ENCODE measurements around the gene STC2. TPM values are rescaled to one million over a fixed set of nuclear protein-coding genes. Genes with fewer than 3 reads are reported as not detected.
"Not testable (repeated sequence)": the region's sequence is repeated elsewhere in the genome, so short reads cannot be mapped to it uniquely, and the experiment has no call there.

Gene STC2
- total and polyA plus RNA-seq, 4 experiments from 2014 or later, result not detected

- H3K36me3 ChIP-seq (ENCODE audit: insufficient read depth, low read length), result no peaks in the 10 kb centered on the region
- Mint-ChIP-seq H3K27ac (no peak overlapping the region), H3K9me3 (no peaks in the 10 kb centered on the region), H3K4me1 (peaks cover 11 to 15% (median 13%) of the 10 kb centered on the region in 4 donors), H3K4me3 (no peak overlapping the region), H3K27me3 (peaks cover 49 to 59% of the 10 kb centered on the region in 2 donors), H3K36me3 (no peaks in the 10 kb centered on the region)
- no peak overlapping the region for H3K27ac ChIP-seq (ENCODE audit: low read depth, low read length)
- no peaks in the 10 kb centered on the region for H3K27me3 ChIP-seq (ENCODE audit: insufficient read depth, low read length)
- H3K9me3 ChIP-seq (ENCODE audit: control insufficient read depth in 1 of 2, low read length in 2 of 2), result no peaks in the 10 kb centered on the region
- POLR2A ChIA-PET (ENCODE audit: partially characterized antibody), result no interaction called here
- CTCF ChIA-PET (ENCODE audit: partially characterized antibody), result no interaction called here
- DNase-seq, result no peak
- H3K4me3 ChIP-seq (ENCODE audit: low read length in 2 of 2), result no peak overlapping the region
- H3K4me1 ChIP-seq (ENCODE audit: insufficient read depth, low read length), result peaks cover 16% of the 10 kb centered on the region
- intact Hi-C loops (cut with micrococcal nuclease), result loop anchor here (5.0 kb wide), 1 partner anchor 42 kb away; no protein-coding TSS in a partner anchor
Measured at GRCh38 chr5:173290477-173291131, 37.6 kb downstream of the STC2 start.

DNA sequence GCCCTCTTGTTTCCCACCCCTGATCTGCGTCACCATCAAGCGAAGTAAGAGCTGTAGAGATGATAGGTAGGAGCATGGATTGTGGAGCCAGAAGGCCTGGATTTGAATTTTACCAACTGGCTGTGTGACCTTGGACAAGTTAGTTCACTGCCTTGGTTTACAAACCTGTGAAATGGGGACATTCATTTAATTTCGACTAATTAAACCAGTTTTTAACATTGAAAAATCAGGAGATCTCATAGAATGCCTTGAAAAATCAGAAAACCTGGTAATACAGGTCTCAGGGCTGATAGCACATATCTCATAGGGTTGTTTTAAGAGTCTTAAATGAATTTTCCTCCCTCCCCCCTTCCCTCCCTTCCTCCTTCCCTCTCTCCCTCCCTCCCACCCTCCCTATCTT is 38.8 kb downstream of the STC2 start:
- Mint-ChIP-seq H3K4me3 (no peak overlapping the region), H3K27ac (no peak overlapping the region)

GRCh38 chr5:173288632-173289031 is 39.6 kb downstream of the STC2 start:
- no peak for DNase-seq
- Histone ChIP-seq H3K36me3 (ENCODE audit: insufficient read depth, low read length) (no peaks in the 10 kb centered on the region), H3K9me3 (ENCODE audit: control insufficient read depth in 1 of 2, low read length in 2 of 2) (no peaks in the 10 kb centered on the region), H3K4me1 (ENCODE audit: insufficient read depth, low read length) (peaks cover 7% of the 10 kb centered on the region), H3K27me3 (ENCODE audit: insufficient read depth, low read length) (peaks cover 4% of the 10 kb centered on the region), H3K4me3 (ENCODE audit: low read length in 2 of 2) (no peak overlapping the region), H3K27ac (ENCODE audit: low read depth, low read length) (no peak overlapping the region)
- Mint-ChIP-seq H3K36me3 (peaks cover 0 to 4% of the 10 kb centered on the region in 2 donors), H3K27me3 (peaks cover 46 to 61% of the 10 kb centered on the region in 2 donors), H3K4me1 (peaks cover 0 to 6% (median 3%) of the 10 kb centered on the region in 4 donors), H3K9me3 (peaks cover 0 to 14% (median 3%) of the 10 kb centered on the region in 8 donors), H3K27ac (no peak overlapping the region), H3K4me3 (no peak overlapping the region)
- POLR2A ChIA-PET (ENCODE audit: partially characterized antibody), result no interaction called here
- intact Hi-C loops (cut with micrococcal nuclease), result no loop called here
- CTCF ChIA-PET (ENCODE audit: partially characterized antibody), result interaction anchor here (1.4 kb wide), 1 partner anchor 11 kb away, joined by 3 read pairs; no protein-coding TSS in a partner anchor

More for the DNA sequence above, 38.8 kb downstream of the STC2 start:
- Mint-ChIP-seq H3K4me1 (peaks cover 7 to 9% (median 8%) of the 10 kb centered on the region in 4 donors), H3K27me3 (peaks cover 50 to 63% of the 10 kb centered on the region in 2 donors), H3K36me3 (peaks cover 0 to 4% of the 10 kb centered on the region in 2 donors), H3K9me3 (peaks cover 0 to 10% (median 1%) of the 10 kb centered on the region in 8 donors)
- DNase-seq, result no peak
- Histone ChIP-seq H3K4me1 (ENCODE audit: insufficient read depth, low read length) (peaks cover 9% of the 10 kb centered on the region), H3K9me3 (ENCODE audit: control insufficient read depth in 1 of 2, low read length in 2 of 2) (no peaks in the 10 kb centered on the region), H3K36me3 (ENCODE audit: insufficient read depth, low read length) (no peaks in the 10 kb centered on the region), H3K27ac (ENCODE audit: low read depth, low read length) (no peak overlapping the region), H3K4me3 (ENCODE audit: low read length in 2 of 2) (no peak overlapping the region), H3K27me3 (ENCODE audit: insufficient read depth, low read length) (no peaks in the 10 kb centered on the region)
- intact Hi-C loops (cut with micrococcal nuclease), result no loop called here
- CTCF ChIA-PET (ENCODE audit: partially characterized antibody), result interaction anchor here (1.4 kb wide), 1 partner anchor 10 kb away, joined by 3 read pairs; no protein-coding TSS in a partner anchor
- POLR2A ChIA-PET (ENCODE audit: partially characterized antibody), result no interaction called here

DNA sequence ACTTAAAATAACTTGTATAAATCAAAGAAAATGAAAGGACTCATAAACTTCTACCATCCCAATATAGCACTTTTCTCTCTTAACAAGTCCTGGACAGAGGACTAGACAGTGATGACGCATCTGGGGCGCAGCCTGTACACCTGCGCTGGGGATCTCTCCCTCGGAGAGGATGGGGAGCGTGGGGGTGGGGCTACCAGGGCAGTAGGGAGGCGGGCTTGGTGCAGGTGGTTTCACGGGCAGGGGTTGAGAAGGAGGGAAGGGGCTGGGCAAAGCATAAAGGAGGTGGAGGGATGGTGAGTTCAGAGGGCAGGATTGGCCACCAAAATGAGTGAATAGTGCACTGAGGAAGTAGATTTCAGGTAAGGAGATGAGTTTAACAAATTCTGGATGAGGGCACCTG is 41.1 kb downstream of the STC2 start:
- no peak overlapping the region for H3K27ac Mint-ChIP-seq
- H3K36me3 ChIP-seq (ENCODE audit: insufficient read depth, low read length), result no peaks in the 10 kb centered on the region
- H3K9me3 ChIP-seq (ENCODE audit: control insufficient read depth in 1 of 2, low read length in 2 of 2), result no peaks in the 10 kb centered on the region
- peaks cover 4% of the 10 kb centered on the region for H3K27me3 ChIP-seq (ENCODE audit: insufficient read depth, low read length)
- intact Hi-C loops (cut with micrococcal nuclease), result no loop called here
- peaks cover 0 to 4% of the 10 kb centered on the region in 2 donors for H3K36me3 Mint-ChIP-seq
- no peak overlapping the region for H3K4me3 Mint-ChIP-seq
- peaks cover 0 to 18% (median 4%) of the 10 kb centered on the region in 8 donors for H3K9me3 Mint-ChIP-seq
- H3K4me1 Mint-ChIP-seq, result peaks cover 0 to 7% (median 2%) of the 10 kb centered on the region in 4 donors
- ChIA-PET POLR2A (ENCODE audit: partially characterized antibody) (no interaction called here), CTCF (ENCODE audit: partially characterized antibody) (no interaction called here)
- H3K4me3 ChIP-seq (ENCODE audit: low read length in 2 of 2), result no peak overlapping the region
- H3K27me3 Mint-ChIP-seq, result peaks cover 52 to 65% of the 10 kb centered on the region in 2 donors
- no peak overlapping the region for H3K27ac ChIP-seq (ENCODE audit: low read depth, low read length)
- DNase-seq, result no peak
- peaks cover 9% of the 10 kb centered on the region for H3K4me1 ChIP-seq (ENCODE audit: insufficient read depth, low read length)

- H3K4me1 ChIP-seq (ENCODE audit: insufficient read depth, low read length); DNase-seq; H3K9me3 ChIP-seq (ENCODE audit: control insufficient read depth in 1 of 2, low read length in 2 of 2); H3K36me3 Mint-ChIP-seq; H3K27ac Mint-ChIP-seq; H3K36me3 ChIP-seq (ENCODE audit: insufficient read depth, low read length); intact Hi-C loops (cut with micrococcal nuclease); H3K4me3 ChIP-seq (ENCODE audit: low read length in 2 of 2); H3K27ac ChIP-seq (ENCODE audit: low read depth, low read length); H3K27me3 ChIP-seq (ENCODE audit: insufficient read depth, low read length); POLR2A ChIA-PET (ENCODE audit: partially characterized antibody); H3K4me1 Mint-ChIP-seq: not testable (repeated sequence)
- peaks cover 46 to 59% of the 10 kb centered on the region in 2 donors for H3K27me3 Mint-ChIP-seq
- peak overlapping the region in 1 of 8 donors; percentile 28 for H3K4me3 Mint-ChIP-seq
- CTCF ChIA-PET (ENCODE audit: partially characterized antibody), result interaction anchor here (0.6 to 1.2 kb wide), 2 partner anchors 11 to 85 kb away, joined by 3 to 7 read pairs; no protein-coding TSS in a partner anchor
- peaks cover 0 to 18% (median 4%) of the 10 kb centered on the region in 8 donors for H3K9me3 Mint-ChIP-seq
Measured at GRCh38 chr5:173284343-173284958, 43.8 kb downstream of the STC2 start.

DNA sequence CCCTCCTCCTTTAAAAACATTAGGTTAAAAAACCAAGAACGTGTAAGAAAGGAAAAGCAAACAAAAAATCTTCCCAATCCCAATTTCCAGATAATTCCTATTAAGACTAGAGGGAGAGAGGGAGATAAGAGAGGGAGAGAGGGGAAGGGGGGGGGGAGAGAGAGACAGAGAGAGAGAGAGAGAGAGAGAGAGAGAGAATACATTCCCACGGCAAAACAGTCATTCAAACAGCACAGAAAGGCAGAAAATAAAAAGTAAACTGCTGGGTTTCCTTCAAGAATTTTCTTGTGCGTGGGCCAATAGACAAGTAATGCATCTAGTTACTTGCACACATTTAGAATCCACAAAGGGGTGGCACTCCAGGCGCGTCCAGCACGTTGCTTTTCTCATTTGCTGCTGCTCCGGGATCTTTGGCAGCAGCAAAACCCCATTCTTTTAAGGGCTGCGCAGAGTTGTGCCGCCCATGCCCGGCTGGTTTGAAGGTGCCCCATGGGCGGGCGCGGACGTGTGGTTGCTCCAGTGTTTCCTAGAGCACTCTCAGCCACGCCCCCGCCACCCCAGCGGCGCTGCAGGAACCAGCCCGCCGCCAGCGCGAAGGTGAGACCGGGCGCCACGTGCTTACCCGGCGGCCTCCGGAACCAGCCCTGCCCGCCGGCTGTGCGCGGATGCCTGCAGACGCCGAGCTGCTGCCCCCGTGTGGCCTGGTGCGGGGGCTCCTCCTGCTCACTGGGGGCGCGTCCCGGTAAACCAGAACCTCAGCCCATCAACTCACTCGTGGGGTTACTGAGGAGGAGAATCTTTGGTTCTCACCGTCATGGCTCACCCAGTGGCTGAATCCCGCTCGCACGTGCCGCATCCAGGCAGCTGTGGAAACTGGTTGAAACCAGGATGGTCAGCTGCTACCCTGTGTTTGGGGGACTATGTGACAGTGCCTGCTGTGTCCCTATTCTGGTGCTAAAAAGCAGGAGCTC is 44.6 kb downstream of the STC2 start:
- Mint-ChIP-seq H3K4me3 (peak overlapping the region in 2 of 8 donors; percentile 33 to 37), H3K9me3 (peaks cover 0 to 18% (median 4%) of the 10 kb centered on the region in 8 donors), H3K4me1 (peaks cover 0 to 8% (median 2%) of the 10 kb centered on the region in 4 donors), H3K36me3 (peaks cover 0 to 4% of the 10 kb centered on the region in 2 donors), H3K27ac (no peak overlapping the region), H3K27me3 (peaks cover 43 to 61% of the 10 kb centered on the region in 2 donors)
- Histone ChIP-seq H3K4me1 (ENCODE audit: insufficient read depth, low read length) (peaks cover 9% of the 10 kb centered on the region), H3K27me3 (ENCODE audit: insufficient read depth, low read length) (peaks cover 4% of the 10 kb centered on the region), H3K9me3 (ENCODE audit: control insufficient read depth in 1 of 2, low read length in 2 of 2) (no peaks in the 10 kb centered on the region), H3K36me3 (ENCODE audit: insufficient read depth, low read length) (no peaks in the 10 kb centered on the region), H3K27ac (ENCODE audit: low read depth, low read length) (no peak overlapping the region), H3K4me3 (ENCODE audit: low read length in 2 of 2) (no peak overlapping the region)
- ChIA-PET CTCF (ENCODE audit: partially characterized antibody) (interaction anchor here (0.6 to 1.2 kb wide), 2 partner anchors 12 to 85 kb away, joined by 3 to 7 read pairs; no protein-coding TSS in a partner anchor), POLR2A (ENCODE audit: partially characterized antibody) (no interaction called here)
- intact Hi-C loops (cut with micrococcal nuclease), result loop anchor here (1.0 to 2.0 kb wide), 2 partner anchors 300 to 305 kb away; partner anchors contain the start of gene ATP6V0E1
- peak; percentile 45 to 62 (median 57) for DNase-seq
